ENCODE data around the gene TBC1D23. TPM values are rescaled to one million over a fixed set of nuclear protein-coding genes. Genes with fewer than 3 reads are reported as not detected.

TBC1D23 gene
- total and polyA plus RNA-seq, 2 experiments from 2014 or later, result 27.1 to 61.9 TPM

- Histone ChIP-seq H3K9me3 (ENCODE audit: low read depth) (no peaks in the 10 kb centered on the region), H3K9me2 (replicated peaks; ENCODE audit: insufficient read depth) (no peaks in the 10 kb centered on the region), H3K27me3 (no peaks in the 10 kb centered on the region), H3K27ac (no peak overlapping the region), H3K36me3 (replicated peaks; ENCODE audit: insufficient read depth, low read depth) (no peaks in the 10 kb centered on the region), H3K79me2 (peaks cover 90% of the 10 kb centered on the region), H4K20me1 (ENCODE audit: insufficient read depth, poor library complexity, severe bottlenecking) (peaks cover 34% of the 10 kb centered on the region), H3K4me2 (no peak overlapping the region), H2AFZ (no peak overlapping the region), H3K4me1 (ENCODE audit: insufficient read depth) (no peaks in the 10 kb centered on the region), H3K4me3 (no peak overlapping the region)
- TF ChIP-seq EZH2phosphoT487 (IDR thresholded peaks at IDR 0.05; ENCODE audit: low read depth, severe bottlenecking, unreplicated experiment), result no peak
- TF ChIP-seq EZH2 (IDR thresholded peaks at IDR 0.05; ENCODE audit: borderline replicate concordance), result no peak
- no peak for TF ChIP-seq CTCF (IDR thresholded peaks at IDR 0.05; ENCODE audit: poor library complexity)
- WGBS (ENCODE audit: low lambda C conversion rate, missing lambda C conversion rate), result 97% methylated on average over 5 of the region's 5 CpGs
- DNase-seq (ENCODE audit: low spot score), result no peak
Measured at GRCh38 chr3:100274361-100274760, 13.6 kb downstream of the TBC1D23 start.

- no peaks in the 10 kb centered on the region for H3K27me3 ChIP-seq
- H3K27ac ChIP-seq, result no peak overlapping the region
- DNase-seq (ENCODE audit: low spot score), result no peak
- TF ChIP-seq EZH2phosphoT487 (IDR thresholded peaks at IDR 0.05; ENCODE audit: low read depth, severe bottlenecking, unreplicated experiment) (no peak), EZH2 (IDR thresholded peaks at IDR 0.05; ENCODE audit: borderline replicate concordance) (no peak), CTCF (IDR thresholded peaks at IDR 0.05; ENCODE audit: poor library complexity) (no peak)
- H3K36me3 ChIP-seq (replicated peaks; ENCODE audit: insufficient read depth, low read depth), result no peaks in the 10 kb centered on the region
- H3K79me2 ChIP-seq, result peaks cover 81% of the 10 kb centered on the region
- no peaks in the 10 kb centered on the region for H3K9me3 ChIP-seq (ENCODE audit: low read depth)
- no peaks in the 10 kb centered on the region for H3K9me2 ChIP-seq (replicated peaks; ENCODE audit: insufficient read depth)
- no peak overlapping the region for H2AFZ ChIP-seq
- no peak overlapping the region for H3K4me3 ChIP-seq
- no peaks in the 10 kb centered on the region for H3K4me1 ChIP-seq (ENCODE audit: insufficient read depth)
- WGBS (ENCODE audit: low lambda C conversion rate, missing lambda C conversion rate), result 81% methylated on average over 1 of the region's 1 CpG
- H4K20me1 ChIP-seq (ENCODE audit: insufficient read depth, poor library complexity, severe bottlenecking), result peaks cover 27% of the 10 kb centered on the region
- no peak overlapping the region for H3K4me2 ChIP-seq
Measured at GRCh38 chr3:100277255-100277800, 16.5 kb downstream of the TBC1D23 start.

GRCh38 chr3:100278910-100279309, 18.1 kb downstream of the TBC1D23 start:
- H3K9me3 ChIP-seq (ENCODE audit: low read depth), result no peaks in the 10 kb centered on the region
- no peaks in the 10 kb centered on the region for H3K4me1 ChIP-seq (ENCODE audit: insufficient read depth)
- H3K4me2 ChIP-seq, result no peak overlapping the region
- TF ChIP-seq CTCF (IDR thresholded peaks at IDR 0.05; ENCODE audit: poor library complexity) (no peak), EZH2 (IDR thresholded peaks at IDR 0.05; ENCODE audit: borderline replicate concordance) (no peak), EZH2phosphoT487 (IDR thresholded peaks at IDR 0.05; ENCODE audit: low read depth, severe bottlenecking, unreplicated experiment) (no peak)
- H3K27ac ChIP-seq, result no peak overlapping the region
- H3K36me3 ChIP-seq (replicated peaks; ENCODE audit: insufficient read depth, low read depth), result no peaks in the 10 kb centered on the region
- H3K4me3 ChIP-seq, result no peak overlapping the region
- no peaks in the 10 kb centered on the region for H3K9me2 ChIP-seq (replicated peaks; ENCODE audit: insufficient read depth)
- peaks cover 74% of the 10 kb centered on the region for H3K79me2 ChIP-seq
- DNase-seq (ENCODE audit: low spot score), result no peak
- H3K27me3 ChIP-seq, result no peaks in the 10 kb centered on the region
- peaks cover 27% of the 10 kb centered on the region for H4K20me1 ChIP-seq (ENCODE audit: insufficient read depth, poor library complexity, severe bottlenecking)
- no peak overlapping the region for H2AFZ ChIP-seq
- WGBS (ENCODE audit: low lambda C conversion rate, missing lambda C conversion rate), result 86% methylated on average over 2 of the region's 2 CpGs
